Stomach (tissue), 4 donors: ENCODE results near the gene KIF13A.

Experiments
- EP300 ChIP-seq: sonication (generic); formaldehyde crosslinking; IDR thresholded peaks from one replicate; pipeline ENCODE4 v1.6.1; 2017; ENCODE audit warnings: antibody characterized with exemption
- POLR2A ChIP-seq, 4 donors: fragments of 450-650 bp; IDR thresholded peaks; one replicate each; pipeline ENCODE4 v1.6.1; 2016; ENCODE audit warnings: antibody characterized with exemption in 4 of 4, control low read depth in 2 of 4, mild to moderate bottlenecking in 1 of 4, moderate library complexity in 1 of 4
- TF ChIP-seq, protein P1 (sequence below), 7 experiments: fragments of 450-650 bp in 4 of 7; fragments of 200-600 bp in 3 of 7; sonication (generic) in 3 of 7; IDR thresholded peaks; one replicate each; pipeline ENCODE4 v1.5.1; 2016 to 2019; ENCODE audit warnings: antibody characterized with exemption in 7 of 7, control low read depth in 2 of 7, mild to moderate bottlenecking in 1 of 7

DNA sequence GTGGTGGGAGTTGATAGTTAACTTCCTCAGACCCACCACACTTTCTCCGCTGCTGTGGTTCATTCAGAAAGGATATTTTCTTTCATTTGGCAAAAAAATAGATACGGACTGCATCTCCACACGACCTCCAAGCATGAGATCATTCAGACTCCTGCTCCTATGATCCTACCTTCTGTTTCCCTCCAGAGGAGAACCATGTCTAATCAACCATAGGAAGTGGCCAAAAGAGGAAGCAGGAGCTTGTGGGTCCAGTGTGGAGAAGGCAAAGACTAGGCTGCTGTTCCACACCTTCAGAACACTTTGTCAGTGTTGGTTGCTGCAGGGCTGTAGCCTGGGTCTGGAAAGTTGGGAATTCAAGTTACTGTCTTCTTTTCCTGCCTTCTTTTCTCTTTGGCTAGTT, 10.6 kb upstream of the KIF13A start:
- TF ChIP-seq, protein P1, sequence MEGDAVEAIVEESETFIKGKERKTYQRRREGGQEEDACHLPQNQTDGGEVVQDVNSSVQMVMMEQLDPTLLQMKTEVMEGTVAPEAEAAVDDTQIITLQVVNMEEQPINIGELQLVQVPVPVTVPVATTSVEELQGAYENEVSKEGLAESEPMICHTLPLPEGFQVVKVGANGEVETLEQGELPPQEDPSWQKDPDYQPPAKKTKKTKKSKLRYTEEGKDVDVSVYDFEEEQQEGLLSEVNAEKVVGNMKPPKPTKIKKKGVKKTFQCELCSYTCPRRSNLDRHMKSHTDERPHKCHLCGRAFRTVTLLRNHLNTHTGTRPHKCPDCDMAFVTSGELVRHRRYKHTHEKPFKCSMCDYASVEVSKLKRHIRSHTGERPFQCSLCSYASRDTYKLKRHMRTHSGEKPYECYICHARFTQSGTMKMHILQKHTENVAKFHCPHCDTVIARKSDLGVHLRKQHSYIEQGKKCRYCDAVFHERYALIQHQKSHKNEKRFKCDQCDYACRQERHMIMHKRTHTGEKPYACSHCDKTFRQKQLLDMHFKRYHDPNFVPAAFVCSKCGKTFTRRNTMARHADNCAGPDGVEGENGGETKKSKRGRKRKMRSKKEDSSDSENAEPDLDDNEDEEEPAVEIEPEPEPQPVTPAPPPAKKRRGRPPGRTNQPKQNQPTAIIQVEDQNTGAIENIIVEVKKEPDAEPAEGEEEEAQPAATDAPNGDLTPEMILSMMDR (IDR thresholded peaks at IDR 0.05) = no peak
- TF ChIP-seq EP300 = no peak
- no peak for TF ChIP-seq POLR2A (IDR thresholded peaks at IDR 0.05)
